Activated CD4-positive, alpha-beta memory T cell treated with anti-CD3 and anti-CD28 coated beads for 36 hours (primary cell): ENCODE data around the gene TNFRSF25. TPM values are rescaled to one million over a fixed set of nuclear protein-coding genes. Genes with fewer than 3 reads are reported as not detected.
A peak's percentile ranks its signal among the peaks of the same experiment; 100 is the strongest.

Experiments
- CTCF ChIA-PET: fragments of 350-600 bp; sonication (Branson Sonifier 250); formaldehyde crosslinking; loops from one replicate; lab custom pipeline; 2021; ENCODE audit warnings: antibody characterized with exemption, inconsistent platforms; lab: Charles Lee
- POLR2A ChIA-PET: fragments of 350-600 bp; sonication (Branson Sonifier 250); formaldehyde crosslinking; loops from one replicate; lab custom pipeline; 2021; ENCODE audit warnings: antibody characterized with exemption; lab: Charles Lee
- DNase-seq: peaks from one replicate; pipeline ENCODE4 v3.0.0-alpha.2; 2020
- H3K27ac Mint-ChIP-seq: one replicate; pipeline ENCODE4 v1.8.0; 2021; ENCODE audit warnings: mixed read lengths
- H3K27me3 Mint-ChIP-seq: one replicate; pipeline ENCODE4 v1.8.0; 2021; ENCODE audit warnings: mixed read lengths
- H3K36me3 Mint-ChIP-seq: one replicate; pipeline ENCODE4 v1.8.0; 2021; ENCODE audit warnings: mixed read lengths
- H3K4me1 Mint-ChIP-seq: one replicate; pipeline ENCODE4 v1.8.0; 2021; ENCODE audit warnings: low read depth, mixed read lengths
- H3K4me3 Mint-ChIP-seq: one replicate; pipeline ENCODE4 v1.8.0; 2021; ENCODE audit warnings: mild to moderate bottlenecking, mixed read lengths
- H3K9me3 Mint-ChIP-seq: one replicate; pipeline ENCODE4 v1.8.0; 2021; ENCODE audit warnings: mixed read lengths
- intact Hi-C: fragments of 100-400 bp; cut with micrococcal nuclease; formaldehyde crosslinking; loops from one replicate; pipeline ENCODE4 v1.15.1; 2023
- total RNA-seq, 2 experiments: library from RNA; stranded (reverse); gene quantifications; one replicate each; pipeline ENCODE4 v1.2.3, GENCODE V29; 2021

The TNFRSF25 gene
- total RNA-seq, 2 experiments from 2014 or later, result 90.0 to 97.4 TPM

DNA sequence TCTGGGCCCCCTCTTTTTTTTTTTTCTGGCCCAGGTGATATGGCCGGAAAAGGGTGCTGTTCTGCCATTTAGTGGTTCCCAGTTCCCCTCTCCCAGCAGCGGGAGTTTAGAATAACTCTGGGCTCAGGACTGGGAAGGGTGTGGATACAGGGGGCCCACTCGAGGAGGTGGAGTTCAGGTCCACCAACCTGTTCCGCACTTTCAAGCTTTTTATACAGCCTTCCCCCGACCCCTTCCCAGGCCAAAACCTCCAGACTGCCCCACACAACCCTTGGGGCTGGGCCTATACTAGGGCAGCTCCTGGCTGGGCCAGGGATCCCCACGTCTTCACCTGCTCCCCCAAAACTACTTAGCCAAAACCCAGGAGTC is 25.1 kb upstream of the TNFRSF25 start:
- Mint-ChIP-seq H3K36me3 (no peaks in the 10 kb centered on the region), H3K4me1 (peaks cover 21% of the 10 kb centered on the region), H3K4me3 (peak overlapping the region; percentile 74), H3K27ac (peak overlapping the region; percentile 76), H3K9me3 (no peaks in the 10 kb centered on the region), H3K27me3 (peaks cover 6% of the 10 kb centered on the region)
- ChIA-PET POLR2A (interaction anchor here (0.6 to 1.6 kb wide), 5 partner anchors 14 to 113 kb away, joined by 3 to 6 read pairs (median 3); no protein-coding TSS in a partner anchor), CTCF (interaction anchor here (0.7 to 3.3 kb wide), 15 partner anchors 8 to 255 kb away, joined by 3 to 13 read pairs (median 4); partner anchors contain the start of genes ICMT, NOL9, TAS1R1 and TNFRSF25)
- intact Hi-C loops, result loop anchor here (5.0 kb wide), 2 partner anchors 61 to 136 kb away; partner anchors contain the start of gene NOL9
- no peak for DNase-seq

DNA sequence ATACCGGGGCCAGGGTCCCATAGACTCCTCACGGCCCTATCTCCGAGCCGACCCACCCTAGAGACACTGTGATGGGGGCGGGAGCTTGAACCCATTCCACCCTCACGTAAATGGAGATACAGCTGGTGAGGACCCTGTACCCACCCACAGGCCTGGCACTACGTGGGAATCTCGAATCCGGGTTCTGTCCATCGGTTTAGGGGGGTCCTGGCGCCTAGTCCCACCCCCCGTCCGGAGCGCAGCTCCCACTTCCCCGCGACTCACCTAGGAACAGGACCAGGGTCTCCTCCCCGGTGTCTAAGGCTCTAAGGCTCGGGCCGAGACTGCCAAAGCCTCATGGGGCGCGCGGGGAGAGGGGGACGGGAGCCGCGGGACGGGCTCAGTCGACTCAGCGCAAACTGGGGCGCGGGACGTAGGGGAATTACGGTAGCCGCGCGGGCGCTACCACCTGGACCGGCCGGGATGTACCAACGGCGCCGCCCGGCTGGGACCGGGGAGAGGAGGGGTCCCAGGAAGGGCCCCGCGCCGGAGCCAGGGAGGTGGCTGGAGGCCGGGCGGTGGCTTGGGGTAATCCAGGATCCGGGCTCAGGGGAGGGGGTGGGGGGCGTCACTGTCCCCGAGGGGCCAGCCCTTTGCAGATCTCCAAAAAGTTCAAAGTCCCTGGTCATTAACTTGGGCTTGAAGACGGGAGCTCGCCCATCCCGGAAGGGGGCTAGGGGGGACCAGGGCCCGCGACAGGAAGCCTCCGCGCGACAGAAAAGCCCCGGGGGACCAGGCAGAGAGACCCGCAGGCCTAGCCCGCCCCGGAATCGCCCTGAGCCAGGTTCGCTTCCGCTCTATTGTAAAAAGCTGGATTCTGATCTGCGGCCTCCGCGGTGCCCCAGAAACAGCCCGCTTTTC is 24.5 kb upstream of the TNFRSF25 start:
- DNase-seq, result peak; percentile 78
- ChIA-PET POLR2A (interaction anchor here (0.6 to 1.6 kb wide), 5 partner anchors 30 to 113 kb away, joined by 3 to 6 read pairs (median 3); no protein-coding TSS in a partner anchor), CTCF (interaction anchor here (0.6 to 3.3 kb wide), 28 partner anchors 8 to 255 kb away, joined by 3 to 13 read pairs (median 4); partner anchors contain the start of genes ICMT, TAS1R1 and TNFRSF25)
- intact Hi-C loops, result loop anchor here (1.0 to 5.0 kb wide), 3 partner anchors 26 to 137 kb away; partner anchors contain the start of gene NOL9
- no peaks in the 10 kb centered on the region for H3K9me3 Mint-ChIP-seq
- H3K4me3 Mint-ChIP-seq, result peak overlapping the region; percentile 74
- H3K36me3 Mint-ChIP-seq, result no peaks in the 10 kb centered on the region
- peak overlapping the region; percentile 76 for H3K27ac Mint-ChIP-seq
- peaks cover 7% of the 10 kb centered on the region for H3K27me3 Mint-ChIP-seq
- peaks cover 21% of the 10 kb centered on the region for H3K4me1 Mint-ChIP-seq

DNA sequence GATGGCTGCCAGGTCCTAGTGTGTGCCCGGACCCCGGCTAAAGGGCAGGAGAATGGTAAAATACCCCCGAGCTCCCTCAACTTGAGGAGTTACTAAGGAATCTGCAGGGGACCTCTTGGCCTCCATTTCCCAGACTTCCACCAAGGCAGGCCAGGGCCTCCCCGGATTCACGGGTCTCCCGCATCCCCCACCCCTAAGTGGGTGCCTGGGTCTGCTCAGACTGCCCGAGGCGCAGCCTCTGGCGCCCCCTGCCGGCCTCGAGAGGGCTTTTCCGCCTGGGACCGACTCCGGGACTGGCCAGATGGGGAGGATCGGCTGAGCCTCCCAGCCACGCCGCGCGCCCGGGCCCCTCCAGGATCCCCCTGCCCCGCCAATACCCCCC is 23.8 kb upstream of the TNFRSF25 start:
- peaks cover 8% of the 10 kb centered on the region for H3K27me3 Mint-ChIP-seq
- ChIA-PET POLR2A (interaction anchor here (0.8 kb wide), 1 partner anchor 30 kb away, joined by 3 read pairs; no protein-coding TSS in a partner anchor), CTCF (interaction anchor here (0.8 to 3.3 kb wide), 20 partner anchors 8 to 243 kb away, joined by 3 to 13 read pairs (median 4); partner anchors contain the start of genes NOL9, TAS1R1 and TNFRSF25)
- H3K4me3 Mint-ChIP-seq, result peak overlapping the region; percentile 74
- H3K27ac Mint-ChIP-seq, result peak overlapping the region; percentile 42
- no peaks in the 10 kb centered on the region for H3K36me3 Mint-ChIP-seq
- peak; percentile 87 for DNase-seq
- peaks cover 21% of the 10 kb centered on the region for H3K4me1 Mint-ChIP-seq
- no peaks in the 10 kb centered on the region for H3K9me3 Mint-ChIP-seq
- intact Hi-C loops, result loop anchor here (1.0 to 5.0 kb wide), 3 partner anchors 25 to 138 kb away; partner anchors contain the start of gene NOL9

DNA sequence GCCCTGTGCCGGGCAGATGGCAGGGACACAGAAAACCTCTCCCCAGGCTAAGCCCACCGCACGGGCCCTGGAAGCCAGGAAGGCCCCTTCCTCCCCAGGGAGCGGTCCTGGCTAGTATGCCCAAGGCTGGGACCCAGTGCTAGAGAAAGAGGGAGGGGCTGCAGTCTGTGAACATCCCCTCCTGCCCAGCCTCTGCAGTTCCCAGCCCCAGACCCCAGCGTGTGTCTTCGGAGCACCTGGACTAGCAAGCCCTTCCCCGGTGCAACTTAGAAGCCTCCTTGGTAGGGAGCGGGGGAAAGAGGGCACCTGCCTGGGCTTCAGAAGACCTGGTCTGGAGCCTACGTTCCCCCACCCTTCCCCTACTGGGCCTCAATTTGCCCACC is 23.4 kb upstream of the TNFRSF25 start:
- POLR2A ChIA-PET, result no interaction called here
- H3K4me3 Mint-ChIP-seq, result no peak overlapping the region
- intact Hi-C loops, result no loop called here

DNA sequence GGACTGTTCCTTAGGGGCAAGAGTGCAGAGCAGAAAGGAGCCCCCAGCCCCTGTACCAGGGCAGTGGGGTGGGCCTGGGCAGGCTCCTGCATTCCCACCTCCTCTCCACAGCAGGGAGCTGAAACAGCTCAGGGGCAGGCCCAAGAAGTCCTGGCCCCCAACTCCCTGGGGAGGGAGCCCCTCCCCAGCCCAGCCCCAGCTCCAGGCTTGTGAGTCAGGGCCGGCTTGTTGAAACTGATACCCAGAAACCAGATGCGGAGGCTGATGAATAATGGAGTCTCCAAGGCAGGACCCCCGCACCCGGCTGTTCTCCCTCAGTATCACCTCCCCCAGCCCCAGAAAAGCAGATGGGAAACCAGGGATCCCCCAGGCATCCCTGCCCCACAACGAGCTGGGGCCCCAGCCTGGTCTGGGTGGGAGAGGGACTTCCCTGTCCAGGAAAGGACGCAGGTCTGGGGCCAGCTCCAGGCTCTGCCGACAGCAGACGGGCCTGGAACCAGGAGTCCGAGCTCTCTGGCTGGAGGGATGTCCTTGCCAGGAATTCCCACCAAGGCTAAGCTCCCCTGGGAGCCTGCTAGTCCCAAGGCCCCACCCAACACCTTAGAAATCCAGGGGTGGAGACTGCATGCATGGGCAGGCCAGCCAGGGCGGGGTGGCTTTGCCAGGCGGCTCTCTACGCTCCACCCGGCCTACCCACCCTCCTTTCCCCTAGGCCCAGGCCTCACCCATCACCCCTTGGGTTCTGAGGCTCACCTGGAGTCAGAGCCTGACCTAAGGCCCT is 22.8 kb upstream of the TNFRSF25 start:
- intact Hi-C loops, result no loop called here
- Mint-ChIP-seq H3K4me1 (peaks cover 18% of the 10 kb centered on the region), H3K27me3 (peaks cover 12% of the 10 kb centered on the region), H3K27ac (no peak overlapping the region), H3K9me3 (no peaks in the 10 kb centered on the region), H3K4me3 (no peak overlapping the region), H3K36me3 (no peaks in the 10 kb centered on the region)
- ChIA-PET CTCF (interaction anchor here (0.8 to 3.3 kb wide), 20 partner anchors 8 to 242 kb away, joined by 3 to 13 read pairs (median 4); partner anchors contain the start of genes HES2, NOL9 and TAS1R1), POLR2A (no interaction called here)
- DNase-seq, result no peak

More for the DNA sequence above, 23.4 kb upstream of the TNFRSF25 start:
- DNase-seq, result no peak
- Mint-ChIP-seq H3K4me1 (peaks cover 18% of the 10 kb centered on the region), H3K27me3 (peaks cover 9% of the 10 kb centered on the region), H3K27ac (no peak overlapping the region), H3K36me3 (no peaks in the 10 kb centered on the region), H3K9me3 (no peaks in the 10 kb centered on the region)
- CTCF ChIA-PET, result interaction anchor here (0.8 to 3.3 kb wide), 16 partner anchors 9 to 243 kb away, joined by 3 to 13 read pairs (median 4); partner anchors contain the start of genes NOL9 and TAS1R1

DNA sequence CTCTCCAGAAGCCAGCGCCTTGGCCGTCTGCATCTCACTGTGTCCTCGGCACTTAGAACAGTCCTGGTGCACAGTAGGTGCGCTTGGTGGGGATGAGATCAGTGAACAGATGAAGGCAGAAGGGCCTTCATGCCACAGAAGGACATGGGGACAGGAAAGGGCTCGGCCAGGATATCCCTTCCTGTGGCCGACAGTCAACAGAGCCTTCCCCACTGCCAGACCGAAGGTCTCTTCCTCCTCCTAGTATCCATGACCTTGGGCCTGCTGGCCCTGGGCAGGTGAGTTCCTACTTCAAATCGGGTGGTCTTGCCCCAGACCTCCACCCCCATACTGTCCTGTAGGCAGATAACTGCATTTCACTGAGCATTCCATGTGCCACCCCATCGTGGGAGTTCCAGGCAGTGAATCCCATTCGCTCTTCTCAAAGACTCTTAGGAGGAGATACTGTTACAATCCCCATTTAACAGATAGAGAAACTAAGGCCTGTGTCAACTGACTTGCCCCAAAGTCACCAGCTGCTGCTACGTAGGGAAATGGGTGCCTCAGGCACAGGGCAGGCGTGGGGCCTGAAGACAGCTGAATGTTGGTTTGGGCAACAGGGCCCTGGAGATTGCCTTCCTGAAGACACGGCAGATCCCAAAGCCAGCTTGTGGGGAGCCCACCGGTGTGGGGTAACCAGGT is 22.0 kb upstream of the TNFRSF25 start:
- Mint-ChIP-seq H3K4me1 (peaks cover 15% of the 10 kb centered on the region), H3K4me3 (no peak overlapping the region), H3K36me3 (no peaks in the 10 kb centered on the region), H3K27ac (no peak overlapping the region), H3K27me3 (peaks cover 13% of the 10 kb centered on the region), H3K9me3 (no peaks in the 10 kb centered on the region)
- no peak for DNase-seq
- ChIA-PET POLR2A (no interaction called here), CTCF (interaction anchor here (0.8 to 2.2 kb wide), 11 partner anchors 11 to 241 kb away, joined by 3 to 9 read pairs (median 4); no protein-coding TSS in a partner anchor)
- intact Hi-C loops, result no loop called here

DNA sequence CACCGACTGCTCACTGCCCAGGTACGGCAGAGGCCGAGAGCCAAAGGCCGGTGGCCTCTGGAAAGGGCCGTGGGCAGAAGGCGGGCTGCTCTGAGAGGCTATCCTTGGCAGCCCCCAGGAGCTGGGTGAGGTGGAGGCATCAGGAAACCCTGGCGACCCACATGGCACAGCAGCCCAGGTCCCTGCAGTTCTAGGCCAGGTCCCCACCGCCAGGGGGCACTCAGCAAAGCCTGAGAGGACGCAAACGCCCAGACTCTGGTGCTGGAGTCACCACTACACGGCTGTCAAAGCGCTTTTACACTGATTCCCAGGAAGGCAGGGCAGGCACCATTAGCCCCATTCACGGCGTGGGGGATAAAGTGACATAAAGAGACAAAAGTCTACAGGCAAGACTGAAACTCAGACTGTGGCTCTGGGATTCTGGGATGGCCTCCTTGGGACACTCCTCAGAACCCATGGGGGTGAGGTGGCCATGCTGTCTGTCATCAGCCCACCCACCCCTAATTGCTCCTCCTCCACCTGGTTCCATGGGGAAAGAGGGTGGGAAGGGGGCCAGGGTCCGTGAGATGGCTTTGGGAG is 20.5 kb upstream of the TNFRSF25 start:
- no peak overlapping the region for H3K27ac Mint-ChIP-seq
- H3K4me1 Mint-ChIP-seq, result peaks cover 11% of the 10 kb centered on the region
- DNase-seq, result peak; percentile 90
- ChIA-PET POLR2A (no interaction called here), CTCF (interaction anchor here (0.6 to 2.4 kb wide), 17 partner anchors 10 to 159 kb away, joined by 3 to 13 read pairs (median 5); no protein-coding TSS in a partner anchor)
- intact Hi-C loops, result loop anchor here (1.0 kb wide), 1 partner anchor 160 kb away; no protein-coding TSS in a partner anchor
- H3K4me3 Mint-ChIP-seq, result no peak overlapping the region
- H3K9me3 Mint-ChIP-seq, result no peaks in the 10 kb centered on the region
- peaks cover 13% of the 10 kb centered on the region for H3K27me3 Mint-ChIP-seq
- no peaks in the 10 kb centered on the region for H3K36me3 Mint-ChIP-seq

DNA sequence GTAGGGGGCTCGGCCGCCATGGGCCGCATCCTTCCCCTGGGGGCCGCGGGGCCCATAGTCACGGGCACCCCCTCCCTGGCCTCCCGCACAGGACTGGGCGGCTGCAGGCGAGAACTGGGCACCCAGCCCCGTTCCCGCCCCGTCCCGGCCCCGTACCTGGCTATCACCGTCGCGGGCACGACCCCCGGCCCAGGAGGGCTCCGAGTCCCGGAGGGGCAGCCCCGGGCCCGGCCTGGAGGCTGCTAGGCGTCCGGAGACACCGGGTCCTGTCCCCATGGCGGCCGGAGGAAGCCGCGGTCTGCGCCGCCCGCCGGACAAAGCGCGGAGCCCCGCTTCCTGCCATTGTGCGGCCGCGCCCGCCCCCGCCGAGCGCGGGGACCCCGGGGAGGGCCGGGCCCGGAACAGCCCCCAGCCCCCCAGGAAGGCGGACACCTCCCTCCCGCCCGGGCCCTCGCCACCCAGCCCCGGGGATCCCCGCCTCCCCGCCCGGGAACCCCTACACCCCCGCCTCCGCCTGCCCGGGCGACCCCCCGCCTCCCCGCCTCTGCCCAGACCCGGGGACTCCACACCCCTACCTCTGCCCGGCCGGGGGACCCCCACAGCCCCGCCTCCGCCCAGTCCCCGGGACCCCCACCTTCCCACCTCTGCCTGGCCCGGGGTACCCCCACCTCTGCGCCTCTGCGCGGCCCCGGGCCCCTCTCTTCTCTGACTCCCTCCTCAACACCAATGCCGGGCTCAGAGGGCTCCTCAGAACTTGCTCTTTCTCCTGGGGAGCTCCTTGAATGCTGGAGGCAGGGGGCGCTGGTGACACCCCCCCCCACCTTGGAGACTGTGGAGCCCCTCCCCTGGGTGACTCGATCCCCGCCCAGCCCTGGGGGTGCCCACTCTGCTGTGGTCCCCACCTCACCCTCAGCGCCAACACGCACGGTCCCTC is 19.5 kb upstream of the TNFRSF25 start:
- no peak overlapping the region for H3K27ac Mint-ChIP-seq
- H3K4me1 Mint-ChIP-seq, result peaks cover 7% of the 10 kb centered on the region
- peaks cover 13% of the 10 kb centered on the region for H3K27me3 Mint-ChIP-seq
- intact Hi-C loops, result loop anchor here (1.0 kb wide), 1 partner anchor 161 kb away; no protein-coding TSS in a partner anchor
- no peak for DNase-seq
- ChIA-PET POLR2A (no interaction called here), CTCF (interaction anchor here (0.6 to 2.4 kb wide), 17 partner anchors 9 to 160 kb away, joined by 3 to 13 read pairs (median 5); no protein-coding TSS in a partner anchor)
- H3K9me3 Mint-ChIP-seq, result no peaks in the 10 kb centered on the region
- no peaks in the 10 kb centered on the region for H3K36me3 Mint-ChIP-seq
- H3K4me3 Mint-ChIP-seq, result no peak overlapping the region

DNA sequence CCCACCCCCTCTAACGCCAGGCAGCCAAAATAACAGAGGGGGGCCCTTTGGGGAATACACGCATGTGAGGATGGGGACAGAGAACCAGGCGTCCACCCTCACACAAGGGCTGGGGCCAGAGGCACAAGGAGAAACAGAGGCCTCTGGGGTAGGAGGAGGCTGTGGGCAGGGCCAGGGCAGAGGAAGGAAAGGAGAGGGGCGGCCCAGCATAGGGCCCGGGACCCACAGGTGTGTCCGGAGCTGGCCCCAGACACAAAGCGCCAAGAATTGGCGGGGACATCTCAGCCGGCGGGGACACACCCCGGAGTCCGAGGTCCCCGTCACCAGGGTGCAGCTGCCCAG is 18.8 kb upstream of the TNFRSF25 start:
- peaks cover 13% of the 10 kb centered on the region for H3K27me3 Mint-ChIP-seq
- no peaks in the 10 kb centered on the region for H3K36me3 Mint-ChIP-seq
- ChIA-PET POLR2A (no interaction called here), CTCF (interaction anchor here (0.9 to 2.4 kb wide), 4 partner anchors 12 to 161 kb away, joined by 3 to 13 read pairs (median 4); no protein-coding TSS in a partner anchor)
- H3K4me1 Mint-ChIP-seq, result peaks cover 7% of the 10 kb centered on the region
- H3K9me3 Mint-ChIP-seq, result no peaks in the 10 kb centered on the region
- intact Hi-C loops, result no loop called here
- no peak overlapping the region for H3K27ac Mint-ChIP-seq
- no peak overlapping the region for H3K4me3 Mint-ChIP-seq
- no peak for DNase-seq

DNA sequence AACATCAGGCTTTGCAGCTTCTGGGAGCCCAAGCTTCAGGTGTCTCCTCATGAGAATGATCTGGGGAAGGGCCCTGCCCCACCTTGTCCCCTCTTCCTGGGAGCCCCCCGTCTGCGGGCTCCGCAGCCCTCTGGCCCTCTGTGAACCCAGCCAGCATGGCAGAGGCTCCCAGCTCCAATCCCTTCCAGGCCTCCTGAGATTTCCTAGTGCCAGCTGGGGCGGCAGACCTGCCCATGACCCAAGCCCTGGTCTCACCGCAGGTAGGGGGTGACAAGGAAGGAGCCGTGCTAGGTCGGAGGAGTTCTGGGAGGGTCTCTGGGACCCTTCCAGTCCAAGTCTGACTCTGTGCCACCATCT is 17.8 kb upstream of the TNFRSF25 start:
- H3K9me3 Mint-ChIP-seq, result no peaks in the 10 kb centered on the region
- H3K4me1 Mint-ChIP-seq, result peaks cover 7% of the 10 kb centered on the region
- POLR2A ChIA-PET, result no interaction called here
- DNase-seq, result no peak
- no peaks in the 10 kb centered on the region for H3K36me3 Mint-ChIP-seq
- no peak overlapping the region for H3K27ac Mint-ChIP-seq
- H3K4me3 Mint-ChIP-seq, result no peak overlapping the region
- CTCF ChIA-PET, result interaction anchor here (0.9 to 1.8 kb wide), 5 partner anchors 11 to 163 kb away, joined by 3 to 5 read pairs (median 4); no protein-coding TSS in a partner anchor
- H3K27me3 Mint-ChIP-seq, result peaks cover 13% of the 10 kb centered on the region
- intact Hi-C loops, result no loop called here
